ENCODE data around the gene ANKRD12. TPM values are rescaled to one million over a fixed set of nuclear protein-coding genes. Genes with fewer than 3 reads are reported as not detected.

The ANKRD12 gene
- polyA plus RNA-seq, 4 donors: 7.5 to 22.2 (median 21.1) TPM

DNA sequence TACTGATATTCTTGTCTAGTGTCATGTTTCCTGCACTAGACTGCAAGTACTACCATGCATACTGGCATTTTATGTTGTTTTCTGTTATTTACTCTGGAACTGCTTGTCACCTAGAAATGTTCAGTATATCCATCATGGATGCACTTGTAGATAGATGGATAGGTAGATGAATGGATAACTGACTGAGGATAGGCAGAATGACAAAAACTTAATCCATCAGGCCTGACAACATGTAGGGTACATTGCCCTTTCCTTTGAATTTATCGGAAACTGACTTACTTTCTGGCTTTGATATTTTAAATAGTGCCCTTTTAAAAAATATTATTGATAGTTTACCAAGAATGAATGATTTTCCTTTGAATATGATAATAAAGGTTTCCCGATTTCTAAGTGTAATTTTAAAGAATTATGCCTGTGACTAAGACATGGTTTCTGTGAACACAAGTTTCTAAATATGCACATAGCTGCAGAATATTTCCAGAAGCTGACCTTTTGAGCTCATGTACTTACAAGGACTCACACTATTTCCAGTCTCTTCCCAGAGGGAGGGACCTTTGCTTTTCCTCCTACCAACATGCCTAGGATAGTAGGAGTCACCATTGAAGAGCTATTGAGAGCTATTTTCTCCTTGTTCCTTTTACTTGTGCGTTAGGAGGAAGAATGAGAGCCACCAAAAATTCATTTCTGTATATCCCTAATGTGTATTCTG is 81.3 kb downstream of the ANKRD12 start:
- FAIRE-seq: no peak

DNA sequence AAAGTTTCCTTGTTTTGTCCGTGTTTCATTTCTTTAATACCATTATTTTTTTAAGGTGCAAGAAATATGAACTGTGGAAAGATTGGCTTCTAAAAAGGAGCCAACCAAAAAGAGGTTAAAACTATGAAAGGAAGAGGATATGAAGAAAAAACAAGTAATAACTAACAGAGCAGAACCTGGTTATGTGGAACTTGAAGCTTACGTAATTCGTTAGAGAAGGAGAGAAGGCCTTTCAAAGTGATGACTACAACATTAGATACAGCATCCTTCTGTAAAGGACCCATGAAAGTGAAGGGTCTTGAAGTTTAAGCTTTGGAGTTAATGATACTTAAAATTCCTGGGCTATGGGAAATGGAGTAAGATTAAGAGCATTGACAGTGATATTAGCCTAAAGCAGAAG is 84.5 kb downstream of the ANKRD12 start:
- FAIRE-seq: no peak
- WGBS, 3 donors: 92 to 96% (median 95%) methylated on average over 3 of the region's 3 CpGs
- Histone ChIP-seq H3K9me3 (ENCODE audit: control insufficient read depth in 2 of 2, insufficient read depth in 1 of 2, low read depth in 1 of 2, low read length in 1 of 2) (no peaks in the 10 kb centered on the region), H3K27me3 (ENCODE audit: control insufficient read depth in 3 of 3, insufficient read depth in 3 of 3, low read length in 3 of 3) (no peaks in the 10 kb centered on the region), H3K36me3 (ENCODE audit: control insufficient read depth in 3 of 3, insufficient read depth in 2 of 3, low read depth in 1 of 3, low read length in 3 of 3) (peaks cover 2 to 10% (median 9%) of the 10 kb centered on the region in 3 donors), H3K27ac (ENCODE audit: low read depth in 1 of 3, low read length in 2 of 3) (no peak overlapping the region), H3K4me3 (ENCODE audit: low read depth in 1 of 3, low read length in 3 of 3) (no peak overlapping the region), H3K4me1 (ENCODE audit: control insufficient read depth in 3 of 3, insufficient read depth in 2 of 3, low read depth in 1 of 3, low read length in 2 of 3) (no peaks in the 10 kb centered on the region)
- no peak for DNase-seq

More for the DNA sequence above, 81.3 kb downstream of the ANKRD12 start:
- H3K36me3 ChIP-seq (ENCODE audit: control insufficient read depth in 3 of 3, insufficient read depth in 2 of 3, low read depth in 1 of 3, low read length in 3 of 3): peaks cover 4 to 13% (median 5%) of the 10 kb centered on the region in 3 donors
- no peaks in the 10 kb centered on the region for H3K27me3 ChIP-seq (ENCODE audit: control insufficient read depth in 3 of 3, insufficient read depth in 3 of 3, low read length in 3 of 3)
- no peaks in the 10 kb centered on the region for H3K9me3 ChIP-seq (ENCODE audit: control insufficient read depth in 2 of 2, insufficient read depth in 1 of 2, low read depth in 1 of 2, low read length in 1 of 2)
- H3K4me3 ChIP-seq (ENCODE audit: low read depth in 1 of 3, low read length in 3 of 3): no peak overlapping the region
- DNase-seq: no peak
- H3K4me1 ChIP-seq (ENCODE audit: control insufficient read depth in 3 of 3, insufficient read depth in 2 of 3, low read depth in 1 of 3, low read length in 2 of 3): no peaks in the 10 kb centered on the region
- no peak overlapping the region for H3K27ac ChIP-seq (ENCODE audit: low read depth in 1 of 3, low read length in 2 of 3)
- WGBS, 3 donors: 94 to 97% (median 95%) methylated on average over 3 of the region's 3 CpGs

DNA sequence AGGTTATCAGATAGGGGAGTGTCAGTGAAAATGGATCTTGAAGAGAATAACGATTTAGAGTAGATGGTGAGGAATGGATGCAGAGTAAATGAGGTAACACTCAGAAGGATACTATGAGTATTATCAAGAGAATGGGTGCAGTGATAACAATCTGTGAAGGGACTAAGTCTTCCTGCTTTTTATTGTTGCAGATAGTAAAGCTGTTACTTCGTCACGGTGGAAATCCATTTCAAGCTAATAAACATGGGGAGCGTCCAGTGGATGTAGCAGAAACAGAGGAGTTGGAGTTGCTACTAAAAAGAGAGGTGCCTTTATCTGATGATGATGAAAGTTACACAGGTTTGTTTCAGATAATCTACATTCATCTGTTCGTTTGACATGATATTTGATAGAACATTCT is 85.1 kb downstream of the ANKRD12 start:
- H3K36me3 ChIP-seq (ENCODE audit: control insufficient read depth in 3 of 3, insufficient read depth in 2 of 3, low read depth in 1 of 3, low read length in 3 of 3): peaks cover 6 to 12% (median 9%) of the 10 kb centered on the region in 3 donors
- no peak for DNase-seq
- H3K27me3 ChIP-seq (ENCODE audit: control insufficient read depth in 3 of 3, insufficient read depth in 3 of 3, low read length in 3 of 3): no peaks in the 10 kb centered on the region
- H3K4me3 ChIP-seq (ENCODE audit: low read depth in 1 of 3, low read length in 3 of 3): no peak overlapping the region
- no peaks in the 10 kb centered on the region for H3K9me3 ChIP-seq (ENCODE audit: control insufficient read depth in 2 of 2, insufficient read depth in 1 of 2, low read depth in 1 of 2, low read length in 1 of 2)
- FAIRE-seq: no peak
- no peak overlapping the region for H3K27ac ChIP-seq (ENCODE audit: low read depth in 1 of 3, low read length in 2 of 3)
- H3K4me1 ChIP-seq (ENCODE audit: control insufficient read depth in 3 of 3, insufficient read depth in 2 of 3, low read depth in 1 of 3, low read length in 2 of 3): no peaks in the 10 kb centered on the region
- 92 to 93% (median 93%) methylated on average over 5 of the region's 5 CpGs for WGBS, 3 donors

DNA sequence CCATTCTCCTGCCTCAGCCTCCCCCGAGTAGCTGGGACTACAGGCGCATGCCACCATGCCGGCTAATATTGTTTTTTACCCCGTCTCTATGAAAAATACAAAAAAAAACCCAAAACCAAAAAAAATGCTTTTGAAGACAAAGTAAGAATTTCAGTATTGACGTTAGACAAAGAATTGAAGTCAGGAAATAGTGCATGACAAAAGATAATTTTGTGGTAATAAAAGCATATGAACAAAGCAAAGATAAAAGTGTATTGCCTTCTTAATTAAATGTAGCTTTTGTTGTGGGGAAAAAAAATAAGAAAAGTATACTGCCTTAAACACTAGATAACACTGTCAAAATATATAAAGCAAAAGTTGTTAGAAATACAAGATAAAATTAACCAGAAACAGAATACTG is 86.8 kb downstream of the ANKRD12 start:
- 94 to 98% (median 95%) methylated on average over 5 of the region's 5 CpGs for WGBS, 3 donors
- Histone ChIP-seq H3K4me1 (ENCODE audit: control insufficient read depth in 3 of 3, insufficient read depth in 2 of 3, low read depth in 1 of 3, low read length in 2 of 3) (no peaks in the 10 kb centered on the region), H3K9me3 (ENCODE audit: control insufficient read depth in 2 of 2, insufficient read depth in 1 of 2, low read depth in 1 of 2, low read length in 1 of 2) (no peaks in the 10 kb centered on the region), H3K27ac (ENCODE audit: low read depth in 1 of 3, low read length in 2 of 3) (no peak overlapping the region), H3K4me3 (ENCODE audit: low read depth in 1 of 3, low read length in 3 of 3) (no peak overlapping the region), H3K27me3 (ENCODE audit: control insufficient read depth in 3 of 3, insufficient read depth in 3 of 3, low read length in 3 of 3) (no peaks in the 10 kb centered on the region), H3K36me3 (ENCODE audit: control insufficient read depth in 3 of 3, insufficient read depth in 2 of 3, low read depth in 1 of 3, low read length in 3 of 3) (peaks cover 6 to 12% (median 11%) of the 10 kb centered on the region in 3 donors)
- FAIRE-seq (peak; percentile 68), DNase-seq (no peak)

DNA sequence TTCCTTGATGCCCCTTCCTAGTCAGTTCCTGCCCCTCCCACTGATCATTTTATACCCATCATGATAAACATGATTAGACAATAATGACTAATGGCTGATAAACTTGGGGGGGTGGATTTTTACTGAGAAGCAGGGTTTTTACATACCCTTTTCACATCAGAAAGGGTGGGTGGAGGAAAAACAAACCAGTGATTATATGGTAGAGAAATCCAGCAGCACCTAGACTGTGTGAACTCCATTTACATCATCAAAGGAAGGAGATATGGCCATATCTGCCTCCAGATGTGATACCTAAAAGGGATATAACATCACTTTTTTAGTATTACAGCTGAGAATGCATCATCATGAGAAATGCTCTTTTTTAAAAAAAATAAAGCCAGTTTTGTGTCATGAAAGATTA is 89.9 kb downstream of the ANKRD12 start:
- no peaks in the 10 kb centered on the region for H3K4me1 ChIP-seq (ENCODE audit: control insufficient read depth in 3 of 3, insufficient read depth in 2 of 3, low read depth in 1 of 3, low read length in 2 of 3)
- FAIRE-seq (no peak), DNase-seq (no peak)
- H3K27ac ChIP-seq (ENCODE audit: low read depth in 1 of 3, low read length in 2 of 3): no peak overlapping the region
- peaks cover 6 to 12% (median 6%) of the 10 kb centered on the region in 3 donors for H3K36me3 ChIP-seq (ENCODE audit: control insufficient read depth in 3 of 3, insufficient read depth in 2 of 3, low read depth in 1 of 3, low read length in 3 of 3)
- no peaks in the 10 kb centered on the region for H3K27me3 ChIP-seq (ENCODE audit: control insufficient read depth in 3 of 3, insufficient read depth in 3 of 3, low read length in 3 of 3)
- H3K4me3 ChIP-seq (ENCODE audit: low read depth in 1 of 3, low read length in 3 of 3): no peak overlapping the region
- H3K9me3 ChIP-seq (ENCODE audit: control insufficient read depth in 2 of 2, insufficient read depth in 1 of 2, low read depth in 1 of 2, low read length in 1 of 2): peaks cover 0 to 2% of the 10 kb centered on the region in 2 donors

DNA sequence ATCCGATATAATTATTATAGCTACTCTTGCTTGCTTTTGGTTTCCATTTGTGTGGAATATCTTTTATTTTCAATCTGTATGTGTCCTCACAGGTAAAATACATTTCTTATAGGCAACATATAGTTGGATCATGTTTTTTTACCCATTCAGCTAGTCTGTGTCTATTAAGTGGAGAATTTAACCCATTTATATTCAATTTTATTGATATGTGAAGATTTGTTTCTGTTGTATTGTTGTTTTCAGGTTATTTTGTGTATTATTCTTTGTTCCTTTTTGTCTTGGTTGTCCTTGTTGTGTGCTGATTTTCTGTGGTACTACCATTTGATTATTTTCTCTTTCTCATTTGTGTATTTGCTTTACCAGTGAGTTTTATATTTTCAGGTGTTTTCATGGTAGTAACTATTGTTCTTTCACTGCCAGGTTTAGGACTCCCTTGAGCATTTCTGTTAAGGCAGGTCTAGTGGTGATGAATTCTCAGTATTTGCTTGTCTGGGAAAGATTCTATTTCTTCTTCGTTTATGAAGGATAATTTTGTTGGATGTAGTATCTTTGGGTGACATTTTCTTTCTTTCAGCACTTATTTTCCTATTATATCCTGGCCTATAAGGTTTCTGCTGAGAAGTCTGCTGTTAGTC is 95.4 kb downstream of the ANKRD12 start:
- 92 to 98% (median 94%) methylated on average over 2 of the region's 2 CpGs for WGBS, 3 donors
- FAIRE-seq: no peak
- peaks cover 4 to 17% (median 11%) of the 10 kb centered on the region in 3 donors for H3K36me3 ChIP-seq (ENCODE audit: control insufficient read depth in 3 of 3, insufficient read depth in 2 of 3, low read depth in 1 of 3, low read length in 3 of 3)

DNA sequence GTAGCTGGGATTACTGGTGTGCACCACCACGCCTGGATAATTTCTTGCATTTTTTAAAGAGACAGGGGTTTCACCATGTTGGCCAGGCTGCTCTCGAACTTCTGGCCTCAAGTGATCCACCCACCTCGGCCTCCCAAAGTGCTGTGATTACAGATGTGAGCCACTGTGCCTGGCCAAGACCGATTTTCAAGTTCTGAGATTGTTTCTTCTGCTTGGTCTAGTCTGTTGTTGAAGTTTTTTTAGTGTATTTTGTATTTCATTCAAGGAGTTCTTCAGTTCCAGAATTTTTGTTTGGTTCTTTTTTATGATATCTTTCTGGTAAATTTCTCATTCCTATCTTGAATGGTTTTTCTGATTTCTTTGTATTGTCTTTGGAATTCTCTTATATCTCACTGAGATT is 96.4 kb downstream of the ANKRD12 start:
- 96 to 98% (median 98%) methylated on average over 4 of the region's 4 CpGs for WGBS, 3 donors
- no peaks in the 10 kb centered on the region for H3K4me1 ChIP-seq (ENCODE audit: control insufficient read depth in 3 of 3, insufficient read depth in 2 of 3, low read depth in 1 of 3, low read length in 2 of 3)
- H3K27ac ChIP-seq (ENCODE audit: low read depth in 1 of 3, low read length in 2 of 3): no peak overlapping the region
- DNase-seq (no peak), FAIRE-seq (no peak)
- peaks cover 4 to 17% (median 9%) of the 10 kb centered on the region in 3 donors for H3K36me3 ChIP-seq (ENCODE audit: control insufficient read depth in 3 of 3, insufficient read depth in 2 of 3, low read depth in 1 of 3, low read length in 3 of 3)
- H3K9me3 ChIP-seq (ENCODE audit: control insufficient read depth in 2 of 2, insufficient read depth in 1 of 2, low read depth in 1 of 2, low read length in 1 of 2): peaks cover 0 to 18% of the 10 kb centered on the region in 2 donors
- no peaks in the 10 kb centered on the region for H3K27me3 ChIP-seq (ENCODE audit: control insufficient read depth in 3 of 3, insufficient read depth in 3 of 3, low read length in 3 of 3)
- H3K4me3 ChIP-seq (ENCODE audit: low read depth in 1 of 3, low read length in 3 of 3): no peak overlapping the region

More for the DNA sequence above, 95.4 kb downstream of the ANKRD12 start:
- peaks cover 0 to 18% of the 10 kb centered on the region in 2 donors for H3K9me3 ChIP-seq (ENCODE audit: control insufficient read depth in 2 of 2, insufficient read depth in 1 of 2, low read depth in 1 of 2, low read length in 1 of 2)
- no peaks in the 10 kb centered on the region for H3K27me3 ChIP-seq (ENCODE audit: control insufficient read depth in 3 of 3, insufficient read depth in 3 of 3, low read length in 3 of 3)
- H3K4me1 ChIP-seq (ENCODE audit: control insufficient read depth in 3 of 3, insufficient read depth in 2 of 3, low read depth in 1 of 3, low read length in 2 of 3): no peaks in the 10 kb centered on the region
- H3K4me3 ChIP-seq (ENCODE audit: low read depth in 1 of 3, low read length in 3 of 3): no peak overlapping the region
- H3K27ac ChIP-seq (ENCODE audit: low read depth in 1 of 3, low read length in 2 of 3): no peak overlapping the region
- DNase-seq: no peak

DNA sequence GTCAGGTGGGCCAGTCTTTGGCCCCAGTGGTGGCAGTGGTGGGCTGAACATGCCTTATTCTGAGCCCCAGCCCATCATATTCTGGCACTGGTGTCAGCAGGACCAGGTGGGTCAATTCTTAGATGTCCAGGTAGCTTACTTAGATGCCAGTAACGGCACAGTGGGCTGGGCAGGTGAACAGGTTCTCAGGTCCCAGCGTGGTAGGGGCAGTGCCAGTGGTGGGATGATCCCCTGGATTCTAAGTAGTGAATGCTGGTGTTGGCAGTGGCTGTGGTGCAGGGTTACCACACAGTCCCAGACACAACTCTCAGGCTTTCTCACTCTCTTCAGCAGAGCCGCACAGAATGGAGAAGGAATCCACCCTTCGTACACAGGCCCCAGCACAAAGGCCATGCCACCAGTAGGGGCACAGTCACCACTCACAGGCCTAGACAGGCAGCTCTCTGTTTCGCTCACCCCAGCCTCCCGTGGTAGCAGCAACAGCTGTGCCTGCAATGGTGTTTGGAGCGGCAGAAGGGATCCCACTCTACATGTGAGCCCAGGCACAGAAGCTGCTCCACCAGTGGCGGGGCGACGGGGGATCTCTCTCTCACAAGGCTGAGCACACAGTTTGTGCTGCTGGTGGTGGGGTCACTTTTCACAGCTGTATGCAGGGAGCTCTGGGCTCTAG is 97.3 kb downstream of the ANKRD12 start:
- no peak for DNase-seq

More for the DNA sequence above, 97.3 kb downstream of the ANKRD12 start:
- H3K27ac ChIP-seq (ENCODE audit: low read depth in 1 of 3, low read length in 2 of 3): no peak overlapping the region
- no peak for FAIRE-seq
- H3K27me3 ChIP-seq (ENCODE audit: control insufficient read depth in 3 of 3, insufficient read depth in 3 of 3, low read length in 3 of 3): no peaks in the 10 kb centered on the region
- H3K9me3 ChIP-seq (ENCODE audit: control insufficient read depth in 2 of 2, insufficient read depth in 1 of 2, low read depth in 1 of 2, low read length in 1 of 2): peaks cover 0 to 18% of the 10 kb centered on the region in 2 donors
- no peak overlapping the region for H3K4me3 ChIP-seq (ENCODE audit: low read depth in 1 of 3, low read length in 3 of 3)
- no peaks in the 10 kb centered on the region for H3K4me1 ChIP-seq (ENCODE audit: control insufficient read depth in 3 of 3, insufficient read depth in 2 of 3, low read depth in 1 of 3, low read length in 2 of 3)
- WGBS, 3 donors: 96 to 98% (median 97%) methylated on average over 10 of the region's 10 CpGs
- H3K36me3 ChIP-seq (ENCODE audit: control insufficient read depth in 3 of 3, insufficient read depth in 2 of 3, low read depth in 1 of 3, low read length in 3 of 3): peaks cover 4 to 20% (median 9%) of the 10 kb centered on the region in 3 donors
